GM23338 (cell line): ENCODE results near the gene ZNF488. TPM values are rescaled to one million over a fixed set of nuclear protein-coding genes. Genes with fewer than 3 reads are reported as not detected.

Source experiments
- ATAC-seq: fragments of 200-7000 bp; cut with Tn5 transposase; 3 replicates; pipeline ENCODE4 v1.9.1; 2020
- DNase-seq: peaks from one replicate; pipeline ENCODE4 v3.0.0-alpha.2; 2015; ENCODE audit warnings: low spot score
- H2AFZ ChIP-seq: fragments of 200-600 bp; sonication (generic); 2 replicates; pipeline ENCODE4 v1.8.0; 2016; ENCODE audit warnings: antibody characterized with exemption, mild to moderate bottlenecking, moderate library complexity
- H3F3A ChIP-seq: fragments of 200-600 bp; sonication (generic); replicated peaks from 2 replicates; pipeline ENCODE4 v1.8.0; 2017; ENCODE audit warnings: antibody characterized with exemption, mixed run types, low read depth
- H3K27ac ChIP-seq: fragments of 200-600 bp; sonication (generic); 2 replicates; pipeline ENCODE4 v1.6.1; 2016; ENCODE audit warnings: low read depth
- H3K27me3 ChIP-seq: fragments of 200-600 bp; sonication (generic); 2 replicates; pipeline ENCODE4 v1.8.0; 2016; ENCODE audit warnings: mild to moderate bottlenecking, mixed run types, moderate library complexity; ENCODE audit not compliant: insufficient read depth
- H3K36me3 ChIP-seq: fragments of 200-600 bp; sonication (generic); 2 replicates; pipeline ENCODE4 v1.8.0; 2016; ENCODE audit warnings: mild to moderate bottlenecking; ENCODE audit not compliant: insufficient read depth
- H3K4me1 ChIP-seq: fragments of 200-600 bp; sonication (generic); 2 replicates; pipeline ENCODE4 v1.8.0; 2016; ENCODE audit warnings: mild to moderate bottlenecking, moderate library complexity; ENCODE audit not compliant: insufficient read depth
- H3K4me2 ChIP-seq: fragments of 200-600 bp; sonication (generic); 2 replicates; pipeline ENCODE4 v1.7.1; 2017; ENCODE audit warnings: mixed run types
- H3K4me3 ChIP-seq: fragments of 200-600 bp; sonication (generic); 2 replicates; pipeline ENCODE4 v1.6.1; 2016; ENCODE audit warnings: mixed run types
- H3K79me2 ChIP-seq: fragments of 200-600 bp; sonication (generic); replicated peaks from 2 replicates; pipeline ENCODE4 v1.8.0; 2017; ENCODE audit warnings: mild to moderate bottlenecking; ENCODE audit not compliant: insufficient read depth
- H3K9me2 ChIP-seq: fragments of 200-600 bp; sonication (generic); 2 replicates; pipeline ENCODE4 v1.8.0; 2017; ENCODE audit not compliant: insufficient read depth
- H4K20me1 ChIP-seq: fragments of 200-600 bp; sonication (generic); replicated peaks from 2 replicates; pipeline ENCODE4 v1.8.0; 2017; ENCODE audit warnings: mild to moderate bottlenecking; ENCODE audit not compliant: insufficient read depth
- H3K27ac Mint-ChIP-seq: 2 replicates; pipeline ENCODE4 v1.8.0; 2020; ENCODE audit warnings: inconsistent platforms, mild to moderate bottlenecking, moderate library complexity, mixed read lengths
- H3K27me3 Mint-ChIP-seq: 3 replicates; pipeline ENCODE4 v1.8.0; 2022; ENCODE audit warnings: low read depth, mild to moderate bottlenecking, moderate library complexity, mixed read lengths, inconsistent platforms; ENCODE audit not compliant: insufficient read depth, poor library complexity
- H3K36me3 Mint-ChIP-seq: 3 replicates; pipeline ENCODE4 v1.8.0; 2021; ENCODE audit warnings: low read depth, mild to moderate bottlenecking, inconsistent platforms, moderate library complexity, mixed read lengths
- H3K4me1 Mint-ChIP-seq: 3 replicates; pipeline ENCODE4 v1.8.0; 2020; ENCODE audit warnings: mild to moderate bottlenecking, inconsistent platforms, mixed read lengths
- H3K4me3 Mint-ChIP-seq: 3 replicates; pipeline ENCODE4 v1.8.0; 2021; ENCODE audit warnings: moderate library complexity, mild to moderate bottlenecking, inconsistent platforms, mixed read lengths
- H3K9me3 Mint-ChIP-seq: 3 replicates; pipeline ENCODE4 v1.8.0; 2020; ENCODE audit warnings: moderate library complexity, mild to moderate bottlenecking, inconsistent platforms, mixed read lengths
- CTCF ChIP-seq, 2 experiments: fragments of 200-600 bp in 1 of 2; sonication (generic) in 1 of 2; conservative IDR thresholded peaks; 2 replicates each; pipeline versions ENCODE4 v1.5.1 to v1.6.1; 2016 to 2017; ENCODE audit warnings: antibody characterized with exemption in 2 of 2, low read depth in 2 of 2, mild to moderate bottlenecking in 2 of 2, moderate library complexity in 1 of 2
- ETS1 ChIP-seq: IDR thresholded peaks from 2 replicates; pipeline ENCODE4 v1.6.1; 2016; ENCODE audit warnings: antibody characterized with exemption
- EZH2 ChIP-seq: fragments of 200-600 bp; sonication (generic); IDR thresholded peaks from one replicate; pipeline ENCODE4 v1.8.0; 2017; ENCODE audit warnings: antibody characterized with exemption, mild to moderate bottlenecking, low read depth; ENCODE audit not compliant: unreplicated experiment
- NANOG ChIP-seq: IDR thresholded peaks from 2 replicates; pipeline ENCODE4 v1.6.1; 2016; ENCODE audit warnings: antibody characterized with exemption, borderline replicate concordance
- POLR2AphosphoS5 ChIP-seq: IDR thresholded peaks from 2 replicates; pipeline ENCODE4 v1.6.1; 2016; ENCODE audit warnings: antibody characterized with exemption, low read depth
- polyA plus RNA-seq: library from polyadenylated mRNA; unstranded; fragments of >200 nt; fragmentation: Nextera tagmentation; extraction: Ambion mirVana; gene quantifications from 2 replicates; pipeline ENCODE4 v1.2.1, GENCODE V29; 2016
- total RNA-seq: library from RNA; depleted of rRNA; stranded (reverse); fragments of >200 nt; shearing (Covaris generic); gene quantifications from 2 replicates; pipeline ENCODE4 v1.2.3, GENCODE V29; 2014
- TF ChIP-seq, protein P1 (sequence below): fragments of 250-450 bp; sonication (Bioruptor Pico); IDR thresholded peaks from 2 replicates; pipeline ENCODE4 v1.5.0; 2020; ENCODE audit warnings: mild to moderate bottlenecking, moderate library complexity

Gene ZNF488
- total and polyA plus RNA-seq, 2 experiments from 2014 or later, result 2.5 to 5.2 TPM

GRCh38 chr10:47357911-47358310 lies 26.2 kb downstream of the ZNF488 start (continued):
- TF ChIP-seq, protein P1, sequence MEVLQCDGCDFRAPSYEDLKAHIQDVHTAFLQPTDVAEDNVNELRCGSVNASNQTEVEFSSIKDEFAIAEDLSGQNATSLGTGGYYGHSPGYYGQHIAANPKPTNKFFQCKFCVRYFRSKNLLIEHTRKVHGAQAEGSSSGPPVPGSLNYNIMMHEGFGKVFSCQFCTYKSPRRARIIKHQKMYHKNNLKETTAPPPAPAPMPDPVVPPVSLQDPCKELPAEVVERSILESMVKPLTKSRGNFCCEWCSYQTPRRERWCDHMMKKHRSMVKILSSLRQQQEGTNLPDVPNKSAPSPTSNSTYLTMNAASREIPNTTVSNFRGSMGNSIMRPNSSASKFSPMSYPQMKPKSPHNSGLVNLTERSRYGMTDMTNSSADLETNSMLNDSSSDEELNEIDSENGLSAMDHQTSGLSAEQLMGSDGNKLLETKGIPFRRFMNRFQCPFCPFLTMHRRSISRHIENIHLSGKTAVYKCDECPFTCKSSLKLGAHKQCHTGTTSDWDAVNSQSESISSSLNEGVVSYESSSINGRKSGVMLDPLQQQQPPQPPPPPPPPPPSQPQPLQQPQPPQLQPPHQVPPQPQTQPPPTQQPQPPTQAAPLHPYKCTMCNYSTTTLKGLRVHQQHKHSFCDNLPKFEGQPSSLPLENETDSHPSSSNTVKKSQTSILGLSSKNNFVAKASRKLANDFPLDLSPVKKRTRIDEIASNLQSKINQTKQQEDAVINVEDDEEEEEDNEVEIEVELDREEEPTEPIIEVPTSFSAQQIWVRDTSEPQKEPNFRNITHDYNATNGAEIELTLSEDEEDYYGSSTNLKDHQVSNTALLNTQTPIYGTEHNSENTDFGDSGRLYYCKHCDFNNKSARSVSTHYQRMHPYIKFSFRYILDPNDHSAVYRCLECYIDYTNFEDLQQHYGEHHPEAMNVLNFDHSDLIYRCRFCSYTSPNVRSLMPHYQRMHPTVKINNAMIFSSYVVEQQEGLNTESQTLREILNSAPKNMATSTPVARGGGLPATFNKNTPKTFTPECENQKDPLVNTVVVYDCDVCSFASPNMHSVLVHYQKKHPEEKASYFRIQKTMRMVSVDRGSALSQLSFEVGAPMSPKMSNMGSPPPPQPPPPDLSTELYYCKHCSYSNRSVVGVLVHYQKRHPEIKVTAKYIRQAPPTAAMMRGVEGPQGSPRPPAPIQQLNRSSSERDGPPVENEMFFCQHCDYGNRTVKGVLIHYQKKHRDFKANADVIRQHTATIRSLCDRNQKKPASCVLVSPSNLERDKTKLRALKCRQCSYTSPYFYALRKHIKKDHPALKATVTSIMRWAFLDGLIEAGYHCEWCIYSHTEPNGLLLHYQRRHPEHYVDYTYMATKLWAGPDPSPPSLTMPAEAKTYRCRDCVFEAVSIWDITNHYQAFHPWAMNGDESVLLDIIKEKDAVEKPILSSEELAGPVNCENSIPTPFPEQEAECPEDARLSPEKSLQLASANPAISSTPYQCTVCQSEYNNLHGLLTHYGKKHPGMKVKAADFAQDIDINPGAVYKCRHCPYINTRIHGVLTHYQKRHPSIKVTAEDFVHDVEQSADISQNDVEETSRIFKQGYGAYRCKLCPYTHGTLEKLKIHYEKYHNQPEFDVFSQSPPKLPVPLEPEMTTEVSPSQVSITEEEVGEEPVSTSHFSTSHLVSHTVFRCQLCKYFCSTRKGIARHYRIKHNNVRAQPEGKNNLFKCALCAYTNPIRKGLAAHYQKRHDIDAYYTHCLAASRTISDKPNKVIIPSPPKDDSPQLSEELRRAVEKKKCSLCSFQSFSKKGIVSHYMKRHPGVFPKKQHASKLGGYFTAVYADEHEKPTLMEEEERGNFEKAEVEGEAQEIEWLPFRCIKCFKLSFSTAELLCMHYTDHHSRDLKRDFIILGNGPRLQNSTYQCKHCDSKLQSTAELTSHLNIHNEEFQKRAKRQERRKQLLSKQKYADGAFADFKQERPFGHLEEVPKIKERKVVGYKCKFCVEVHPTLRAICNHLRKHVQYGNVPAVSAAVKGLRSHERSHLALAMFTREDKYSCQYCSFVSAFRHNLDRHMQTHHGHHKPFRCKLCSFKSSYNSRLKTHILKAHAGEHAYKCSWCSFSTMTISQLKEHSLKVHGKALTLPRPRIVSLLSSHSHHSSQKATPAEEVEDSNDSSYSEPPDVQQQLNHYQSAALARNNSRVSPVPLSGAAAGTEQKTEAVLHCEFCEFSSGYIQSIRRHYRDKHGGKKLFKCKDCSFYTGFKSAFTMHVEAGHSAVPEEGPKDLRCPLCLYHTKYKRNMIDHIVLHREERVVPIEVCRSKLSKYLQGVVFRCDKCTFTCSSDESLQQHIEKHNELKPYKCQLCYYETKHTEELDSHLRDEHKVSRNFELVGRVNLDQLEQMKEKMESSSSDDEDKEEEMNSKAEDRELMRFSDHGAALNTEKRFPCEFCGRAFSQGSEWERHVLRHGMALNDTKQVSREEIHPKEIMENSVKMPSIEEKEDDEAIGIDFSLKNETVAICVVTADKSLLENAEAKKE (CRISPR knock-in tag), result no peak
- TF ChIP-seq ETS1 (no peak), EZH2 (no peak)

DNA sequence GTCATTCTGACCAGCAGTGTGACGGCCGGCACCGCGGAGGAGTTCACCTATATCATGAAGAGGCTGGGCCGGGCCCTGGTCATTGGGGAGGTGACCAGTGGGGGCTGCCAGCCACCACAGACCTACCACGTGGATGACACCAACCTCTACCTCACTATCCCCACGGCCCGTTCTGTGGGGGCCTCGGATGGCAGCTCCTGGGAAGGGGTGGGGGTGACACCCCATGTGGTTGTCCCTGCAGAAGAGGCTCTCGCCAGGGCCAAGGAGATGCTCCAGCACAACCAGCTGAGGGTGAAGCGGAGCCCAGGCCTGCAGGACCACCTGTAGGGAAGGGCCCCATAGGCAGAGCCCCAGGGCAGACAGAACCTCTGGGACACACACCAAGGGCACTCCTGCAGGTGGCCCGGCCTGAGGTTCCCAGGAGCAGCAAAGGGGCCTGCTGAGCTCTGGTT lies 26.9 kb downstream of the ZNF488 start:
- H3K9me3 Mint-ChIP-seq, result no peaks in the 10 kb centered on the region
- no peak overlapping the region for H2AFZ ChIP-seq
- H3K4me1 ChIP-seq, result no peaks in the 10 kb centered on the region
- no peaks in the 10 kb centered on the region for H3K27me3 ChIP-seq
- H3K4me3 Mint-ChIP-seq, result no peak overlapping the region
- no peaks in the 10 kb centered on the region for H3K36me3 Mint-ChIP-seq
- H3F3A ChIP-seq, result no peaks in the 10 kb centered on the region
- H3K79me2 ChIP-seq, result no peaks in the 10 kb centered on the region
- no peak overlapping the region for H3K27ac Mint-ChIP-seq
- no peak overlapping the region for H3K4me3 ChIP-seq
- peaks cover 6% of the 10 kb centered on the region for H3K27me3 Mint-ChIP-seq
- DNase-seq, result no peak
- H3K4me2 ChIP-seq, result no peak overlapping the region
- no peak overlapping the region for H3K27ac ChIP-seq
- no peaks in the 10 kb centered on the region for H4K20me1 ChIP-seq
- no peak for ATAC-seq
- H3K4me1 Mint-ChIP-seq, result no peaks in the 10 kb centered on the region; the same call in 2 of the 3 replicates
- no peaks in the 10 kb centered on the region for H3K9me2 ChIP-seq
- no peaks in the 10 kb centered on the region for H3K36me3 ChIP-seq
- TF ChIP-seq NANOG (no peak), CTCF (conservative IDR thresholded peaks at IDR 0.05; ENCODE audit: low read depth in 2 of 2) (no peak), POLR2AphosphoS5 (no peak)
- TF ChIP-seq, protein P1 (CRISPR knock-in tag), result no peak
